Measurements from ENCODE around the gene SCUBE1. TPM values are rescaled to one million over a fixed set of nuclear protein-coding genes. Genes with fewer than 3 reads are reported as not detected.

Gene SCUBE1
- total and polyA plus RNA-seq, 10 of the 15 experiments (the other 5 are each of a cell fraction or from before 2014, with no cell fraction given) = not detected

DNA sequence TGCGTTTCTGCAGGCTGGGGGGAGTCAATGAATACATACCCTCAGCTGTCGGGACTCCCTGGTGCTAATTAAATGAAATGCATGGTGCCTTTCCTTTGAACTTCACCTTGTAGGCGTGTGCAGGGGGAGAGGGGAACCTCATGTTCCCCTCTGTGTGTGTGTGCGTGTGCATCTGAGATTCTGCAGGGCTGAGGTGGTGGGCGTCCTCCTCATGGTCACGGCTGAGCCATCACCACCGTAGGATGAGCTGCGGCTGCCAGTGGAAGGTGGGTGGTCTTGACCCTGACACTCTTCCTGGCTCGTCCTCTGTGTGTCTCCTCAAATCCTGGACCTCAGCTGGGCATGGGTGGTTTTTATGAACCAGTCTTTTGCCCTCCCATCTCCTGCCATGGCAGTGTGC, 103.2 kb downstream of the SCUBE1 start (continued):
- TF ChIP-seq, protein P1, sequence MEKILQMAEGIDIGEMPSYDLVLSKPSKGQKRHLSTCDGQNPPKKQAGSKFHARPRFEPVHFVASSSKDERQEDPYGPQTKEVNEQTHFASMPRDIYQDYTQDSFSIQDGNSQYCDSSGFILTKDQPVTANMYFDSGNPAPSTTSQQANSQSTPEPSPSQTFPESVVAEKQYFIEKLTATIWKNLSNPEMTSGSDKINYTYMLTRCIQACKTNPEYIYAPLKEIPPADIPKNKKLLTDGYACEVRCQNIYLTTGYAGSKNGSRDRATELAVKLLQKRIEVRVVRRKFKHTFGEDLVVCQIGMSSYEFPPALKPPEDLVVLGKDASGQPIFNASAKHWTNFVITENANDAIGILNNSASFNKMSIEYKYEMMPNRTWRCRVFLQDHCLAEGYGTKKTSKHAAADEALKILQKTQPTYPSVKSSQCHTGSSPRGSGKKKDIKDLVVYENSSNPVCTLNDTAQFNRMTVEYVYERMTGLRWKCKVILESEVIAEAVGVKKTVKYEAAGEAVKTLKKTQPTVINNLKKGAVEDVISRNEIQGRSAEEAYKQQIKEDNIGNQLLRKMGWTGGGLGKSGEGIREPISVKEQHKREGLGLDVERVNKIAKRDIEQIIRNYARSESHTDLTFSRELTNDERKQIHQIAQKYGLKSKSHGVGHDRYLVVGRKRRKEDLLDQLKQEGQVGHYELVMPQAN (conservative IDR thresholded peaks at IDR 0.05) = no peak
- TF ChIP-seq CREB1 (IDR thresholded peaks at IDR 0.05; ENCODE audit: low read depth) (no peak), TBL1XR1 (IDR thresholded peaks at IDR 0.05; ENCODE audit: low read depth, low read length) (no peak)

DNA sequence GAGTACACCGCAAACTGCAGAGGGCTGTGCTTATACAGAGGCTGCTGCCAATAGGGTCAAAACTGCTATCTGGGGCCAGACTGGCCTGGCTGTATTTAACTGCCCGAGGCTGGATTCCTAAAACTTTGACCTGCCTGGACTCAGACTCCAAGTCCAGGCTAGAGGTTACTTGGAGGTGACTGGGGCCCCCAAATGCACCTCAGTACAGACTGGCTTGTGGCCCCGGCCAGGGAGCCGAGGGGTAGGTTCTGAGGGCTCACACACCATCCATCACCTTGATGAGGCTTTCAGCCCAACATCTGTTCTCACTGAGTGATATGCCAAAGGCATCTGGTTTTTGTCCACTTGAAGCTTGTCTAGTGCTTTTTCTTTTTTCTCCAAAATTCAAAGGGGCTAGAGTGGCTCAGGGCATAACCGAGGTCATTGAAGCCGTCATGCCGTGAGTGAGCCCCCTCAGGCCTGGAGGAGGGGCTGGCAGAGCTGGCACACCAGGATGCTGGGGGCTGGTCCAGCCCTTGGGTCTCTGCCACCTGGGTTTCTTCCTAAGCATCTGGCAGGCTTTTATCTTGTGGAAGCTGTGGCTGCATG, 103.9 kb downstream of the SCUBE1 start:
- ChIA-PET SMC1A (ENCODE audit: uncharacterized antibody, unreplicated experiment) (no interaction called here), POLR2A (no interaction called here), RAD21 (ENCODE audit: unreplicated experiment) (no interaction called here), CTCF (no interaction called here)
- no peak for DNase-seq (ENCODE audit: low read depth, low spot score)
- Histone ChIP-seq H3K9ac (ENCODE audit: control insufficient read depth, insufficient read depth, low read length) (no peak overlapping the region), H2AFZ (ENCODE audit: control insufficient read depth, low read depth, low read length) (no peak overlapping the region), H3K4me2 (ENCODE audit: control insufficient read depth, insufficient read depth) (no peak overlapping the region), H3K9me3 (replicated peaks; ENCODE audit: control insufficient read depth, insufficient read depth, low read length) (no peaks in the 10 kb centered on the region), H4K20me1 (ENCODE audit: control insufficient read depth, insufficient read depth) (no peaks in the 10 kb centered on the region), H3K27me3 (replicated peaks in 1 of 2; ENCODE audit: control insufficient read depth in 2 of 2, insufficient read depth in 2 of 2, low read length in 1 of 2) (peaks cover 5 to 9% of the 10 kb centered on the region in 2 experiments; a peak in 3 of 4 replicates), H3K79me2 (ENCODE audit: control insufficient read depth, insufficient read depth, low read length) (no peaks in the 10 kb centered on the region), H3K27ac (ENCODE audit: control insufficient read depth, insufficient read depth) (no peak overlapping the region), H3K36me3 (ENCODE audit: control insufficient read depth in 2 of 2, insufficient read depth in 2 of 2, low read length in 1 of 2) (no peaks in the 10 kb centered on the region), H3K4me3 (no peak overlapping the region), H3K4me1 (ENCODE audit: control insufficient read depth, insufficient read depth, low read length) (no peaks in the 10 kb centered on the region)
- no peak for TF ChIP-seq SUPT20H (IDR thresholded peaks at IDR 0.05; ENCODE audit: borderline replicate concordance, control insufficient read depth, low read depth, low read length)
- WGBS (ENCODE audit: insufficient coverage, insufficient replicate concordance, low lambda C conversion rate, missing lambda C conversion rate) = 37% methylated on average over 7 of the region's 7 CpGs
- in situ Hi-C loops (cut with MboI) (no loop called here), intact Hi-C loops (cut with micrococcal nuclease; ENCODE audit: unreplicated experiment) (no loop called here)
- no peak for FAIRE-seq
- no TSS peak for BruUV-seq (replicated peaks)
- ATAC-seq = no peak

Data from GM12878 (cell line).